HCT116 (cell line): Measurements from ENCODE around the gene BPIFA1. TPM values are rescaled to one million over a fixed set of nuclear protein-coding genes. Genes with fewer than 3 reads are reported as not detected.

Source experiments
- ATAC-seq: fragments of 200-7000 bp; cut with Tn5 transposase; 2 replicates; pipeline ENCODE4 v1.9.1; 2020; ENCODE audit warnings: mild to moderate bottlenecking, moderate library complexity
- BruUV-seq: library from RNA; stranded (reverse); fragments of 400-500 nt; replicated peaks from 2 replicates; lab custom pipeline; 2021; lab: Mats Ljungman, UMichigan
- CTCF ChIA-PET: fragments of 300-600 bp; sonication (Branson Sonifier 250); formaldehyde crosslinking; loops from one replicate; lab custom pipeline; 2021; ENCODE audit warnings: antibody characterized with exemption; lab: Charles Lee
- POLR2A ChIA-PET: fragments of 300-600, 350-600 bp; sonication (Branson Sonifier 250); formaldehyde crosslinking; loops from one replicate; lab custom pipeline; 2021; ENCODE audit warnings: antibody characterized with exemption; lab: Charles Lee
- RAD21 ChIA-PET, 2 experiments: fragments of 300-600 bp; sonication (Branson Sonifier 250); formaldehyde crosslinking; loops; one replicate each; lab custom pipeline; 2023; ENCODE audit warnings: low total read pairs in 2 of 2; ENCODE audit not compliant: uncharacterized antibody in 2 of 2, unreplicated experiment in 2 of 2, low non-redundant PET in 1 of 2; lab: Charles Lee
- DNase-seq: peaks from one replicate; pipeline ENCODE4 v3.0.0-alpha.2; 2010; ENCODE audit warnings: low read depth, low spot score
- H2AFZ ChIP-seq: fragments of 200-600 bp; shearing (Covaris generic), sonication (generic); 2 replicates; pipeline ENCODE4 v1.6.1; 2017; ENCODE audit warnings: low read depth, mixed run types, mixed read lengths, antibody characterized with exemption, low read length; ENCODE audit not compliant: poor library complexity, severe bottlenecking
- H3K27ac ChIP-seq: 2 replicates; pipeline ENCODE4 v1.5.1; 2012; ENCODE audit warnings: low read depth, low read length
- H3K27me3 ChIP-seq: fragments of 200-600 bp; sonication (generic); 2 replicates; pipeline ENCODE4 v1.6.1; 2016; ENCODE audit warnings: mixed run types, low read length, mixed read lengths; ENCODE audit not compliant: insufficient read depth
- H3K36me3 ChIP-seq, 2 experiments: fragments of 200-500 bp in 1 of 2; fragments of 200-600 bp in 1 of 2; sonication (Bioruptor generic) in 1 of 2; sonication (generic) in 1 of 2; 2 replicates each; pipeline versions ENCODE4 v1.5.1 to v1.6.1; 2014 to 2016; ENCODE audit warnings: low read length in 2 of 2, inconsistent platforms in 1 of 2, mixed read lengths in 1 of 2, mixed run types in 1 of 2; ENCODE audit not compliant: insufficient read depth in 2 of 2, control insufficient read depth in 1 of 2
- H3K4me1 ChIP-seq, 2 experiments: fragments of 200-600 bp in 1 of 2; sonication (generic) in 1 of 2; 2 replicates each; pipeline versions ENCODE4 v1.5.1 to v1.6.1; 2012 to 2017; ENCODE audit warnings: low read length in 2 of 2, inconsistent platforms in 1 of 2, mild to moderate bottlenecking in 1 of 2, mixed read lengths in 1 of 2, mixed run types in 1 of 2, moderate library complexity in 1 of 2; ENCODE audit not compliant: insufficient read depth in 2 of 2, control insufficient read depth in 1 of 2
- H3K4me2 ChIP-seq: fragments of 200-600 bp; sonication (generic); 2 replicates; pipeline ENCODE4 v1.6.1; 2017; ENCODE audit warnings: mixed run types, low read length, mixed read lengths
- H3K4me3 ChIP-seq, 2 experiments: fragments of 200-600 bp in 1 of 2; sonication (generic) in 1 of 2; replicated peaks in 1 of 2; 2 replicates each; pipeline ENCODE4 v1.5.1; 2011 to 2016; ENCODE audit warnings: low read length in 2 of 2, control low read depth in 1 of 2, low read depth in 1 of 2, mild to moderate bottlenecking in 1 of 2, mixed read lengths in 1 of 2, mixed run types in 1 of 2
- H3K79me2 ChIP-seq: fragments of 200-600 bp; sonication (generic); 2 replicates; pipeline ENCODE4 v1.6.1; 2017; ENCODE audit warnings: mild to moderate bottlenecking, mixed run types, low read length, moderate library complexity, mixed read lengths; ENCODE audit not compliant: insufficient read depth
- H3K9ac ChIP-seq: fragments of 200-600 bp; sonication (generic); 2 replicates; pipeline ENCODE4 v1.6.1; 2016; ENCODE audit warnings: low read length, mixed read lengths
- H3K9me2 ChIP-seq: fragments of 200-600 bp; sonication (generic), shearing (Covaris generic); 2 replicates; pipeline ENCODE4 v1.6.1; 2017; ENCODE audit warnings: mixed run types, mild to moderate bottlenecking, moderate library complexity; ENCODE audit not compliant: insufficient read depth
- H3K9me3 ChIP-seq, 2 experiments: fragments of 200-500 bp in 1 of 2; fragments of 200-600 bp in 1 of 2; sonication (Bioruptor generic) in 1 of 2; sonication (generic) in 1 of 2; 2 replicates each; pipeline ENCODE4 v1.6.1; 2014 to 2017; ENCODE audit warnings: low read length in 2 of 2, mixed read lengths in 2 of 2, inconsistent platforms in 1 of 2, low read depth in 1 of 2, mild to moderate bottlenecking in 1 of 2, mixed run types in 1 of 2, moderate library complexity in 1 of 2; ENCODE audit not compliant: control insufficient read depth in 1 of 2, insufficient read depth in 1 of 2
- H4K20me1 ChIP-seq: fragments of 200-600 bp; sonication (generic), shearing (Covaris generic); 2 replicates; pipeline ENCODE4 v1.6.1; 2017; ENCODE audit warnings: mixed run types, mild to moderate bottlenecking, moderate library complexity; ENCODE audit not compliant: insufficient read depth
- FOSL1 ChIP-seq: IDR thresholded peaks from 2 replicates; pipeline ENCODE4 v1.6.1; 2012; ENCODE audit warnings: low read depth
- JUND ChIP-seq: IDR thresholded peaks from 2 replicates; pipeline ENCODE4 v1.6.1; 2012
- POLR2A ChIP-seq: IDR thresholded peaks from 2 replicates; pipeline ENCODE4 v1.7.0; 2011; ENCODE audit warnings: borderline replicate concordance; ENCODE audit not compliant: insufficient read depth, insufficient read length; ENCODE audit errors: extremely low read depth
- SIN3A ChIP-seq: IDR thresholded peaks from 2 replicates; pipeline ENCODE4 v1.6.1; 2012; ENCODE audit warnings: low read depth
- TCF7L2 ChIP-seq: IDR thresholded peaks from 2 replicates; pipeline ENCODE4 v1.7.0; 2011; ENCODE audit warnings: borderline replicate concordance, inconsistent platforms; ENCODE audit not compliant: insufficient read depth, insufficient read length; ENCODE audit errors: extremely low read depth
- ZFX ChIP-seq: fragments of 450-650 bp; IDR thresholded peaks from 2 replicates; pipeline ENCODE4 v1.6.1; 2017
- ZNF274 ChIP-seq: fragments of 200-500 bp; sonication (Bioruptor generic); IDR thresholded peaks from 2 replicates; pipeline ENCODE4 v1.6.1; 2014; ENCODE audit warnings: mild to moderate bottlenecking, low read depth, low read length, inconsistent platforms
- intact Hi-C: fragments of 100-400 bp; cut with micrococcal nuclease; formaldehyde crosslinking; loops from 2 replicates; pipeline ENCODE4 v1.10.0; 2022
- total RNA-seq: library from RNA; stranded (reverse); gene quantifications from one replicate; pipeline ENCODE4 v1.2.1, GENCODE V29; 2021; ENCODE audit not compliant: unreplicated experiment
- TF ChIP-seq, protein P1 (sequence below): IDR thresholded peaks from 2 replicates; pipeline ENCODE4 v1.6.1; 2012; ENCODE audit warnings: low read depth
- TF ChIP-seq, protein P2 (sequence below), 3 experiments: fragments of 200-600 bp in 1 of 3; sonication (generic) in 1 of 3; IDR thresholded peaks in 2 of 3; conservative IDR thresholded peaks in 1 of 3; 2 replicates each; pipeline ENCODE4 v1.5.1; 2012 to 2017; ENCODE audit warnings: low read depth in 2 of 3, low read length in 2 of 3, antibody characterized with exemption in 1 of 3, borderline replicate concordance in 1 of 3, control low read depth in 1 of 3, mild to moderate bottlenecking in 1 of 3, mixed read lengths in 1 of 3, mixed run types in 1 of 3, moderate library complexity in 1 of 3; ENCODE audit not compliant: insufficient read depth in 1 of 3
- TF ChIP-seq, protein P3 (sequence below): IDR thresholded peaks from 2 replicates; pipeline ENCODE4 v1.6.1; 2012

Gene BPIFA1
- total RNA-seq, 1 experiment from 2014 or later: not detected

DNA sequence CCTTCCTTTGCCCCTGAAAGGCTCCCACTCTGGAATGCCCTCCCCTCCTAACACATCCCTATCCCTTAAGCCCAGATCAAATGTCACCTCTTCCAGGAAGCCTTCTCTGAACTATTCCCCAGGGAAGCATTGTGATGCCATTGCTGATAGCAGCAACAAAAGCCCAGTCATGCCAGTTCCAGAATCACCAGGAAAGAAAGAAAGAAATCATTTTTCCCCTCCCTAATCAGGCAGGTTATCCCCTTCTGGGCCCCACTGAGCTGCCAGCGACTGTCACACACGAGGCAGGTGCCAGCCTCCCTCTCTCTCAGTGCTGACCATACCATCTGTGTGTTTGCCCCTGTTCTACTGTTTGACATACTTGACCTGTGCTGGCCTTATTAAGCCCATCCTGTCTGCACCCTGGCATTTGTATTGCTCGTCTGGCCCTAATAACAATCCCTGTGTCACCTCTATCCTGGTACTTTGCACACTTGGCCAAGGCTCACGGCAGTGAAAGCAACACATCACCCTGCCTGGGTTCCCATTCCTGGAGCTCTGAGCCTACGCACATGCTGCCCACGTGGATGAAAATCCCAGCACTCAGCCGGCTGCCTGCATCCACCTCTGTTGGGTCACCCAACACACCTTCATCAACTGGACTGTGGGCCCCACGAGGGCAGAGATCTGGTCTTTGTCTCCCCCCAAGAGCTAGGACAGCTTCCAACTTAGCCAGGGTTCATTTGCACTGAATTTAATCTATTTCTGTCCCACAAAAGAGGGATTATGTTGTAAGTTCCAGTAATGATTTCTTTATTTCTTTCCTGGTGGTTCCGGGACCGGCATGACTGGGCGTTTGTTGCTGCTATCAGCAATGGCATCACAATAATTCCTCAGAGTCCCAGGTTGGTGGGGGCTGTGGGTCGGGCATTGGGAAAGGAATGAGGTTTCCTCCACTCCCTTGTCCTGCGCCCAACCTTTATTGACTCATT lies 42.0 kb downstream of the BPIFA1 start:
- no peaks in the 10 kb centered on the region for H3K36me3 ChIP-seq
- intact Hi-C loops: no loop called here
- ChIA-PET RAD21 (no interaction called here), CTCF (no interaction called here), POLR2A (no interaction called here)
- H2AFZ ChIP-seq: no peak overlapping the region
- H3K9me3 ChIP-seq: no peaks in the 10 kb centered on the region
- TF ChIP-seq JUND: no peak
- TF ChIP-seq TCF7L2: no peak
- TF ChIP-seq POLR2A: no peak
- TF ChIP-seq SIN3A: no peak
- TF ChIP-seq ZNF274: no peak
- TF ChIP-seq, protein P1, sequence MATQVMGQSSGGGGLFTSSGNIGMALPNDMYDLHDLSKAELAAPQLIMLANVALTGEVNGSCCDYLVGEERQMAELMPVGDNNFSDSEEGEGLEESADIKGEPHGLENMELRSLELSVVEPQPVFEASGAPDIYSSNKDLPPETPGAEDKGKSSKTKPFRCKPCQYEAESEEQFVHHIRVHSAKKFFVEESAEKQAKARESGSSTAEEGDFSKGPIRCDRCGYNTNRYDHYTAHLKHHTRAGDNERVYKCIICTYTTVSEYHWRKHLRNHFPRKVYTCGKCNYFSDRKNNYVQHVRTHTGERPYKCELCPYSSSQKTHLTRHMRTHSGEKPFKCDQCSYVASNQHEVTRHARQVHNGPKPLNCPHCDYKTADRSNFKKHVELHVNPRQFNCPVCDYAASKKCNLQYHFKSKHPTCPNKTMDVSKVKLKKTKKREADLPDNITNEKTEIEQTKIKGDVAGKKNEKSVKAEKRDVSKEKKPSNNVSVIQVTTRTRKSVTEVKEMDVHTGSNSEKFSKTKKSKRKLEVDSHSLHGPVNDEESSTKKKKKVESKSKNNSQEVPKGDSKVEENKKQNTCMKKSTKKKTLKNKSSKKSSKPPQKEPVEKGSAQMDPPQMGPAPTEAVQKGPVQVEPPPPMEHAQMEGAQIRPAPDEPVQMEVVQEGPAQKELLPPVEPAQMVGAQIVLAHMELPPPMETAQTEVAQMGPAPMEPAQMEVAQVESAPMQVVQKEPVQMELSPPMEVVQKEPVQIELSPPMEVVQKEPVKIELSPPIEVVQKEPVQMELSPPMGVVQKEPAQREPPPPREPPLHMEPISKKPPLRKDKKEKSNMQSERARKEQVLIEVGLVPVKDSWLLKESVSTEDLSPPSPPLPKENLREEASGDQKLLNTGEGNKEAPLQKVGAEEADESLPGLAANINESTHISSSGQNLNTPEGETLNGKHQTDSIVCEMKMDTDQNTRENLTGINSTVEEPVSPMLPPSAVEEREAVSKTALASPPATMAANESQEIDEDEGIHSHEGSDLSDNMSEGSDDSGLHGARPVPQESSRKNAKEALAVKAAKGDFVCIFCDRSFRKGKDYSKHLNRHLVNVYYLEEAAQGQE: no peak
- no peak for TF ChIP-seq ZFX
- TF ChIP-seq, protein P2, sequence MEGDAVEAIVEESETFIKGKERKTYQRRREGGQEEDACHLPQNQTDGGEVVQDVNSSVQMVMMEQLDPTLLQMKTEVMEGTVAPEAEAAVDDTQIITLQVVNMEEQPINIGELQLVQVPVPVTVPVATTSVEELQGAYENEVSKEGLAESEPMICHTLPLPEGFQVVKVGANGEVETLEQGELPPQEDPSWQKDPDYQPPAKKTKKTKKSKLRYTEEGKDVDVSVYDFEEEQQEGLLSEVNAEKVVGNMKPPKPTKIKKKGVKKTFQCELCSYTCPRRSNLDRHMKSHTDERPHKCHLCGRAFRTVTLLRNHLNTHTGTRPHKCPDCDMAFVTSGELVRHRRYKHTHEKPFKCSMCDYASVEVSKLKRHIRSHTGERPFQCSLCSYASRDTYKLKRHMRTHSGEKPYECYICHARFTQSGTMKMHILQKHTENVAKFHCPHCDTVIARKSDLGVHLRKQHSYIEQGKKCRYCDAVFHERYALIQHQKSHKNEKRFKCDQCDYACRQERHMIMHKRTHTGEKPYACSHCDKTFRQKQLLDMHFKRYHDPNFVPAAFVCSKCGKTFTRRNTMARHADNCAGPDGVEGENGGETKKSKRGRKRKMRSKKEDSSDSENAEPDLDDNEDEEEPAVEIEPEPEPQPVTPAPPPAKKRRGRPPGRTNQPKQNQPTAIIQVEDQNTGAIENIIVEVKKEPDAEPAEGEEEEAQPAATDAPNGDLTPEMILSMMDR (IDR thresholded peaks at IDR 0.05 in 2 of 3, conservative IDR thresholded peaks at IDR 0.05 in 1 of 3; ENCODE audit: borderline replicate concordance in 1 of 3, insufficient read depth in 1 of 3, low read depth in 2 of 3, low read length in 2 of 3): no peak
- TF ChIP-seq, protein P3, sequence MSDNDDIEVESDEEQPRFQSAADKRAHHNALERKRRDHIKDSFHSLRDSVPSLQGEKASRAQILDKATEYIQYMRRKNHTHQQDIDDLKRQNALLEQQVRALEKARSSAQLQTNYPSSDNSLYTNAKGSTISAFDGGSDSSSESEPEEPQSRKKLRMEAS: no peak
- TF ChIP-seq FOSL1: no peak
- H3K4me2 ChIP-seq: no peak overlapping the region
- no peaks in the 10 kb centered on the region for H3K9me2 ChIP-seq
- H3K27ac ChIP-seq: no peak overlapping the region
- H3K4me1 ChIP-seq: peaks cover 2 to 4% of the 10 kb centered on the region in 2 experiments; a peak in 3 of 4 replicates
- no peak overlapping the region for H3K9ac ChIP-seq
- peaks cover 6% of the 10 kb centered on the region; the same call in 1 of the 2 replicates for H3K27me3 ChIP-seq
- H4K20me1 ChIP-seq: no peaks in the 10 kb centered on the region
- DNase-seq (no peak), ATAC-seq (no peak)
- H3K79me2 ChIP-seq: no peaks in the 10 kb centered on the region
- BruUV-seq: no TSS peak
- no peak overlapping the region for H3K4me3 ChIP-seq
